ENCODE measurements around the gene DNAJB6.

DNA sequence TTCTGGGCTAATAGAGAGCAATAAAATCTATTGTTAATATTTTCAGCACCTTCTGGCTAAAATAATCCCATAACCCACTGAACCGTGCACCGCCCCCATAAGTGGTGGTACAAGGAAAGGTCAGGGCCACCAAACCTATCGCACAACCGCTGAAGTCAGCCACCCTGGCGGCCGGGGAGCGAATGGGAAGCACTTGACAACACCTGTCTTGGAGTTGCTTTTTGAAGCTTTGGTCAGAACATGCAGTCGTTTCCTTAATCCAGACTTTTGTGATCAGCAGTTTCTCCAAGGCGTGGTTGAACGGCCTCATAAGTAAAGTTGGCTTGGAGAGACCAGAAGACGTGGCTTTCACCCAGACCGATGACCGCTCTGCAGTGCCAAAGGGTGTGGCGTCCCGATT, 97.4 kb downstream of the DNAJB6 start:
- TF ChIP-seq, protein P1, sequence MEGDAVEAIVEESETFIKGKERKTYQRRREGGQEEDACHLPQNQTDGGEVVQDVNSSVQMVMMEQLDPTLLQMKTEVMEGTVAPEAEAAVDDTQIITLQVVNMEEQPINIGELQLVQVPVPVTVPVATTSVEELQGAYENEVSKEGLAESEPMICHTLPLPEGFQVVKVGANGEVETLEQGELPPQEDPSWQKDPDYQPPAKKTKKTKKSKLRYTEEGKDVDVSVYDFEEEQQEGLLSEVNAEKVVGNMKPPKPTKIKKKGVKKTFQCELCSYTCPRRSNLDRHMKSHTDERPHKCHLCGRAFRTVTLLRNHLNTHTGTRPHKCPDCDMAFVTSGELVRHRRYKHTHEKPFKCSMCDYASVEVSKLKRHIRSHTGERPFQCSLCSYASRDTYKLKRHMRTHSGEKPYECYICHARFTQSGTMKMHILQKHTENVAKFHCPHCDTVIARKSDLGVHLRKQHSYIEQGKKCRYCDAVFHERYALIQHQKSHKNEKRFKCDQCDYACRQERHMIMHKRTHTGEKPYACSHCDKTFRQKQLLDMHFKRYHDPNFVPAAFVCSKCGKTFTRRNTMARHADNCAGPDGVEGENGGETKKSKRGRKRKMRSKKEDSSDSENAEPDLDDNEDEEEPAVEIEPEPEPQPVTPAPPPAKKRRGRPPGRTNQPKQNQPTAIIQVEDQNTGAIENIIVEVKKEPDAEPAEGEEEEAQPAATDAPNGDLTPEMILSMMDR (IDR thresholded peaks at IDR 0.05; ENCODE audit: borderline replicate concordance, extremely low read depth, low read length, poor library complexity, severe bottlenecking), result no peak
- no peak for TF ChIP-seq EZH2 (IDR thresholded peaks at IDR 0.05; ENCODE audit: borderline replicate concordance, low read depth, low read length, severe bottlenecking)
